ENCODE data around the gene ARVCF.

- TF ChIP-seq CTCF (IDR thresholded peaks at IDR 0.05 in 2 of 3, conservative IDR thresholded peaks at IDR 0.05 in 1 of 3; ENCODE audit: insufficient read depth in 2 of 3, low read depth in 1 of 3, low read length in 3 of 3): no peak
- no peak for TF ChIP-seq MAZ (CRISPR knock-in tag; conservative IDR thresholded peaks at IDR 0.05 in 1 of 2, IDR thresholded peaks at IDR 0.05 in 1 of 2)
- TF ChIP-seq ZNF3 (CRISPR knock-in tag; IDR thresholded peaks at IDR 0.05): no peak
- no peak for TF ChIP-seq SIRT6 (IDR thresholded peaks at IDR 0.05; ENCODE audit: low read depth, low read length)
- no peak for TF ChIP-seq POLR2AphosphoS5 (IDR thresholded peaks at IDR 0.05; ENCODE audit: control insufficient read depth, insufficient read depth, low read depth, low read length)
Measured at GRCh38 chr22:19970031-19970478, 46.6 kb downstream of the ARVCF start.

Data from K562 (cell line).